Measurements from ENCODE around the gene OXSR1.

GRCh38 chr3:38190481-38190881, 25.1 kb downstream of the OXSR1 start:
- TF ChIP-seq CTCF (conservative IDR thresholded peaks at IDR 0.05; ENCODE audit: low read length) (no peak), EZH2phosphoT487 (IDR thresholded peaks at IDR 0.05; ENCODE audit: borderline replicate concordance) (no peak)

Data from Loucy (cell line).